CD14-positive monocyte (primary cell): ENCODE data around the gene PCCA. TPM values are rescaled to one million over a fixed set of nuclear protein-coding genes. Genes with fewer than 3 reads are reported as not detected.

Experiments
- DNase-seq, 3 donors: peaks; one replicate each; pipeline ENCODE4 v3.0.0-alpha.2; 2011 to 2022
- H2AFZ ChIP-seq: 2 replicates; pipeline ENCODE4 v1.6.0; 2012; ENCODE audit warnings: mild to moderate bottlenecking, low read depth, low read length, inconsistent platforms; ENCODE audit not compliant: insufficient read depth, poor library complexity, severe bottlenecking
- H3K27ac ChIP-seq, 2 donors: 1 replicate in 1 of 2; 2 replicates in 1 of 2; pipeline ENCODE4 v1.5.1; 2012 to 2013; ENCODE audit warnings: low read length in 2 of 2, control low read depth in 1 of 2, inconsistent platforms in 1 of 2, low read depth in 1 of 2, mild to moderate bottlenecking in 1 of 2
- H3K27me3 ChIP-seq, 2 donors: one replicate each; pipeline versions ENCODE4 v1.6.0 to v1.6.1; 2011 to 2013; ENCODE audit warnings: low read length in 2 of 2; ENCODE audit not compliant: control insufficient read depth in 2 of 2, insufficient read depth in 2 of 2
- H3K36me3 ChIP-seq, 2 donors: replicated peaks in 1 of 2; 1 replicate in 1 of 2; 2 replicates in 1 of 2; pipeline versions ENCODE4 v1.5.1 to v1.6.1; 2012 to 2013; ENCODE audit warnings: low read length in 2 of 2, control low read depth in 1 of 2, inconsistent platforms in 1 of 2, mild to moderate bottlenecking in 1 of 2; ENCODE audit not compliant: insufficient read depth in 2 of 2, control insufficient read depth in 1 of 2
- H3K4me1 ChIP-seq, 2 donors: 1 replicate in 1 of 2; 2 replicates in 1 of 2; pipeline versions ENCODE4 v1.5.1 to v1.6.1; 2012 to 2013; ENCODE audit warnings: low read length in 2 of 2, control low read depth in 1 of 2, inconsistent platforms in 1 of 2, mild to moderate bottlenecking in 1 of 2, moderate library complexity in 1 of 2; ENCODE audit not compliant: insufficient read depth in 2 of 2, control insufficient read depth in 1 of 2
- H3K4me2 ChIP-seq: replicated peaks from 2 replicates; pipeline ENCODE3; 2012; ENCODE audit warnings: low read length, moderate library complexity, mild to moderate bottlenecking; ENCODE audit not compliant: poor library complexity, severe bottlenecking; ENCODE audit errors: extremely low read depth
- H3K4me3 ChIP-seq, 3 experiments: fragments of 200-600 bp in 1 of 3; sonication (generic) in 1 of 3; replicated peaks in 1 of 3; 1 replicate in 2 of 3; 2 replicates in 1 of 3; pipeline ENCODE4 v1.5.1; 2011 to 2013; ENCODE audit warnings: low read length in 3 of 3, mild to moderate bottlenecking in 3 of 3, control low read depth in 2 of 3, low read depth in 2 of 3, inconsistent platforms in 1 of 3, moderate library complexity in 1 of 3
- H3K79me2 ChIP-seq: 2 replicates; pipeline ENCODE4 v1.6.0; 2012; ENCODE audit warnings: mild to moderate bottlenecking, control low read depth, inconsistent platforms, low read length, moderate library complexity; ENCODE audit not compliant: insufficient read depth
- H3K9ac ChIP-seq: 2 replicates; pipeline ENCODE4 v1.6.0; 2017; ENCODE audit warnings: low read length, mild to moderate bottlenecking; ENCODE audit not compliant: insufficient read depth, poor library complexity, severe bottlenecking
- H3K9me3 ChIP-seq, 2 donors: replicated peaks in 1 of 2; 1 replicate in 1 of 2; 2 replicates in 1 of 2; pipeline versions ENCODE4 v1.5.1 to v1.6.1; 2012 to 2013; ENCODE audit warnings: low read length in 2 of 2, control low read depth in 1 of 2; ENCODE audit not compliant: control insufficient read depth in 1 of 2, insufficient read depth in 1 of 2
- H4K20me1 ChIP-seq: 2 replicates; pipeline ENCODE4 v1.6.0; 2012; ENCODE audit warnings: mild to moderate bottlenecking, low read length, control low read depth, moderate library complexity; ENCODE audit not compliant: insufficient read depth
- H3K27ac Mint-ChIP-seq, 7 donors: one replicate each; pipeline ENCODE4 v1.8.0; 2020; ENCODE audit warnings: mild to moderate bottlenecking in 7 of 7, mixed read lengths in 7 of 7, moderate library complexity in 6 of 7, inconsistent platforms in 2 of 7
- H3K27me3 Mint-ChIP-seq, 3 donors: one replicate each; pipeline ENCODE4 v1.8.0; 2021 to 2022; ENCODE audit warnings: low read depth in 3 of 3, mild to moderate bottlenecking in 3 of 3, mixed read lengths in 3 of 3, moderate library complexity in 3 of 3, inconsistent platforms in 1 of 3
- H3K36me3 Mint-ChIP-seq, 2 donors: one replicate each; pipeline ENCODE4 v1.8.0; 2020; ENCODE audit warnings: mixed read lengths in 2 of 2, inconsistent platforms in 1 of 2, mild to moderate bottlenecking in 1 of 2
- H3K4me1 Mint-ChIP-seq: one replicate; pipeline ENCODE4 v1.8.0; 2020; ENCODE audit warnings: mild to moderate bottlenecking, mixed read lengths
- H3K4me3 Mint-ChIP-seq, 2 donors: one replicate each; pipeline ENCODE4 v1.8.0; 2020; ENCODE audit warnings: mild to moderate bottlenecking in 2 of 2, mixed read lengths in 2 of 2, moderate library complexity in 1 of 2
- H3K9me3 Mint-ChIP-seq, 7 donors: one replicate each; pipeline ENCODE4 v1.8.0; 2020 to 2022; ENCODE audit warnings: mixed read lengths in 7 of 7, mild to moderate bottlenecking in 6 of 7, moderate library complexity in 6 of 7, inconsistent platforms in 2 of 7
- CTCF ChIP-seq: fragments of 200-600 bp; IDR thresholded peaks from one replicate; pipeline ENCODE4 v1.8.0; 2022; ENCODE audit warnings: antibody characterized with exemption, mild to moderate bottlenecking
- WGBS: methylation state at CpG from one replicate; pipeline ENCODE4 v1.1.5; 2013; ENCODE audit warnings: missing lambda C conversion rate; ENCODE audit not compliant: insufficient coverage; 5-methylcytosine and 5-hydroxymethylcytosine counted together
- intact Hi-C, 2 donors: fragments of 100-400 bp; cut with micrococcal nuclease; formaldehyde crosslinking; loops; one replicate each; pipeline versions ENCODE4 v1.15.0 to v1.15.1; 2023
- polyA plus RNA-seq, 3 donors: library from polyadenylated mRNA; depleted of rRNA in 1 of 3; unstranded in 2 of 3; stranded (reverse) in 1 of 3; fragments of 300-500 nt in 2 of 3; fragments of >200 nt in 1 of 3; fragmentation: Illumina TruSeq in 2 of 3; gene quantifications; 1 replicate in 2 of 3; 2 replicates in 1 of 3; pipeline ENCODE4 v1.2.3, GENCODE V29; 2012 to 2021

PCCA gene
- polyA plus RNA-seq, 3 donors = 4.4 to 13.5 (median 11.9) TPM

- no peak overlapping the region for H2AFZ ChIP-seq
- no peak for TF ChIP-seq CTCF
- no peak overlapping the region for H3K4me3 ChIP-seq
- H3K27me3 ChIP-seq = no peaks in the 10 kb centered on the region
- no peak overlapping the region for H3K27ac ChIP-seq
- Mint-ChIP-seq H3K4me1 (peaks cover 2% of the 10 kb centered on the region), H3K4me3 (no peak overlapping the region), H3K27ac (no peak overlapping the region), H3K36me3 (peaks cover 11 to 18% of the 10 kb centered on the region in 2 donors), H3K27me3 (peaks cover 0 to 2% (median 0%) of the 10 kb centered on the region in 3 donors), H3K9me3 (no peaks in the 10 kb centered on the region)
- H3K79me2 ChIP-seq = no peaks in the 10 kb centered on the region
- no peak for DNase-seq
- H4K20me1 ChIP-seq = no peaks in the 10 kb centered on the region
- no peaks in the 10 kb centered on the region for H3K4me1 ChIP-seq
- H3K9me3 ChIP-seq = no peaks in the 10 kb centered on the region
- WGBS = no CpG with 5 or more reads among the region's 3 CpGs
- no peak overlapping the region for H3K9ac ChIP-seq
- peaks cover 0 to 3% of the 10 kb centered on the region in 2 donors for H3K36me3 ChIP-seq
- no peak overlapping the region for H3K4me2 ChIP-seq
- intact Hi-C loops = no loop called here
Observed at GRCh38 chr13:100160450-100160849, 71.6 kb downstream of the PCCA start.

GRCh38 chr13:100163375-100163774, 74.5 kb downstream of the PCCA start:
- H4K20me1 ChIP-seq = no peaks in the 10 kb centered on the region
- no peak overlapping the region for H2AFZ ChIP-seq
- no peaks in the 10 kb centered on the region for H3K4me1 ChIP-seq
- H3K27me3 ChIP-seq = no peaks in the 10 kb centered on the region
- Mint-ChIP-seq H3K9me3 (peaks cover 0 to 2% (median 0%) of the 10 kb centered on the region in 7 donors), H3K4me1 (peaks cover 2% of the 10 kb centered on the region), H3K27me3 (peaks cover 0 to 2% (median 0%) of the 10 kb centered on the region in 3 donors), H3K27ac (no peak overlapping the region), H3K4me3 (no peak overlapping the region), H3K36me3 (peaks cover 2 to 13% of the 10 kb centered on the region in 2 donors)
- H3K27ac ChIP-seq = no peak overlapping the region
- WGBS = no CpG with 5 or more reads among the region's 1 CpG
- H3K79me2 ChIP-seq = no peaks in the 10 kb centered on the region
- no peak overlapping the region for H3K4me3 ChIP-seq
- no peak for TF ChIP-seq CTCF
- DNase-seq = no peak
- H3K4me2 ChIP-seq = no peak overlapping the region
- no peak overlapping the region for H3K9ac ChIP-seq
- H3K36me3 ChIP-seq = no peaks in the 10 kb centered on the region
- no peaks in the 10 kb centered on the region for H3K9me3 ChIP-seq
- intact Hi-C loops = no loop called here
